Measurements from ENCODE around the gene MLPH. TPM values are rescaled to one million over a fixed set of nuclear protein-coding genes. Genes with fewer than 3 reads are reported as not detected.

MLPH gene
- total and polyA plus RNA-seq, 2 of the 13 experiments (the other 11 are each of a cell fraction or from before 2014, with no cell fraction given): 0.12 TPM; not detected in 1

DNA sequence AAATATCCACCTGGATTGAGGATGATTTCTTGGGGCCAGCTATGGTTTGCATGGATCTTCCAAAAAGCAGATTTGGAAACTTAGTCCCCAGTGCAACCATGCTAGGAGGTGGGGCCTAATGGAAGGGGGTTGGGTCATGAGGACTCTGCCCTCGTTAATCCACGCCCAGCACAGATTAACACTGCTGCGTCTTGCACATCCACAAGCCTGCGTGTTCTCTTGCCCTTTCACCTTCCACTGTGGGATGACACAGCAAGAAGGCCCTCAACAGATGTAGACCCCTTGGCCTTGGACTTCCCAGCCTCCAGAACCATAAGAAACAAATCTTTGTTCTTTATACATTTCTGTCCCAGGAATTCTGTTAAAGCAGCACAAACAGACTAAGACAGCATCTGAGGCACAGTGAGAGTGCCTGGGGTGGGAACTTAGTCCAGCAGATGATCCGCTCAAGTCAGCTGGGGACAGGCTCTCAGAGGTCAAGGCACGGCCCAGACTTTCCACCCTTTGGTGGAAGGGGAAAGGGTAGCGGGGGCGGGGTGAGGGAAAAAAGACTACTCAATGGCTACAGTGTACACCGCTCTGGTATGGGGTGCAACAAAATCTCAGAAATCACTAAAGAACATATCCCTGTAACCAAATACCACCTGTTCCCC lies 101.1 kb downstream of the MLPH start (continued):
- TF ChIP-seq, protein P1, sequence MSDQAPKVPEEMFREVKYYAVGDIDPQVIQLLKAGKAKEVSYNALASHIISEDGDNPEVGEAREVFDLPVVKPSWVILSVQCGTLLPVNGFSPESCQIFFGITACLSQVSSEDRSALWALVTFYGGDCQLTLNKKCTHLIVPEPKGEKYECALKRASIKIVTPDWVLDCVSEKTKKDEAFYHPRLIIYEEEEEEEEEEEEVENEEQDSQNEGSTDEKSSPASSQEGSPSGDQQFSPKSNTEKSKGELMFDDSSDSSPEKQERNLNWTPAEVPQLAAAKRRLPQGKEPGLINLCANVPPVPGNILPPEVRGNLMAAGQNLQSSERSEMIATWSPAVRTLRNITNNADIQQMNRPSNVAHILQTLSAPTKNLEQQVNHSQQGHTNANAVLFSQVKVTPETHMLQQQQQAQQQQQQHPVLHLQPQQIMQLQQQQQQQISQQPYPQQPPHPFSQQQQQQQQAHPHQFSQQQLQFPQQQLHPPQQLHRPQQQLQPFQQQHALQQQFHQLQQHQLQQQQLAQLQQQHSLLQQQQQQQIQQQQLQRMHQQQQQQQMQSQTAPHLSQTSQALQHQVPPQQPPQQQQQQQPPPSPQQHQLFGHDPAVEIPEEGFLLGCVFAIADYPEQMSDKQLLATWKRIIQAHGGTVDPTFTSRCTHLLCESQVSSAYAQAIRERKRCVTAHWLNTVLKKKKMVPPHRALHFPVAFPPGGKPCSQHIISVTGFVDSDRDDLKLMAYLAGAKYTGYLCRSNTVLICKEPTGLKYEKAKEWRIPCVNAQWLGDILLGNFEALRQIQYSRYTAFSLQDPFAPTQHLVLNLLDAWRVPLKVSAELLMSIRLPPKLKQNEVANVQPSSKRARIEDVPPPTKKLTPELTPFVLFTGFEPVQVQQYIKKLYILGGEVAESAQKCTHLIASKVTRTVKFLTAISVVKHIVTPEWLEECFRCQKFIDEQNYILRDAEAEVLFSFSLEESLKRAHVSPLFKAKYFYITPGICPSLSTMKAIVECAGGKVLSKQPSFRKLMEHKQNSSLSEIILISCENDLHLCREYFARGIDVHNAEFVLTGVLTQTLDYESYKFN (CRISPR knock-in tag; conservative IDR thresholded peaks at IDR 0.05): 0 out of 2 replicates have a peak, but pooled peaks have one; percentile 13
- TF ChIP-seq ZSCAN31 (CRISPR knock-in tag; IDR thresholded peaks at IDR 0.05; ENCODE audit: low read depth) (no peak), ZNF484 (CRISPR knock-in tag; IDR thresholded peaks at IDR 0.05; ENCODE audit: borderline replicate concordance, low read depth) (no peak), UBTF (CRISPR knock-in tag; IDR thresholded peaks at IDR 0.05) (no peak), ZNF318 (CRISPR knock-in tag; IDR thresholded peaks at IDR 0.05) (0 out of 2 replicates have a peak, but pooled peaks have one; percentile 62), ELF4 (CRISPR knock-in tag; IDR thresholded peaks at IDR 0.05; ENCODE audit: borderline replicate concordance) (no peak), ZNF747 (CRISPR knock-in tag; IDR thresholded peaks at IDR 0.05; ENCODE audit: borderline replicate concordance) (no peak), ZNF788 (CRISPR knock-in tag; IDR thresholded peaks at IDR 0.05; ENCODE audit: borderline replicate concordance) (no peak), PHB2 (IDR thresholded peaks at IDR 0.05; ENCODE audit: partially characterized antibody) (no peak), ZFYVE20 (CRISPR knock-in tag; IDR thresholded peaks at IDR 0.05; ENCODE audit: borderline replicate concordance, low read depth) (no peak)
- TF ChIP-seq, protein P2, sequence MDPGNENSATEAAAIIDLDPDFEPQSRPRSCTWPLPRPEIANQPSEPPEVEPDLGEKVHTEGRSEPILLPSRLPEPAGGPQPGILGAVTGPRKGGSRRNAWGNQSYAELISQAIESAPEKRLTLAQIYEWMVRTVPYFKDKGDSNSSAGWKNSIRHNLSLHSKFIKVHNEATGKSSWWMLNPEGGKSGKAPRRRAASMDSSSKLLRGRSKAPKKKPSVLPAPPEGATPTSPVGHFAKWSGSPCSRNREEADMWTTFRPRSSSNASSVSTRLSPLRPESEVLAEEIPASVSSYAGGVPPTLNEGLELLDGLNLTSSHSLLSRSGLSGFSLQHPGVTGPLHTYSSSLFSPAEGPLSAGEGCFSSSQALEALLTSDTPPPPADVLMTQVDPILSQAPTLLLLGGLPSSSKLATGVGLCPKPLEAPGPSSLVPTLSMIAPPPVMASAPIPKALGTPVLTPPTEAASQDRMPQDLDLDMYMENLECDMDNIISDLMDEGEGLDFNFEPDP (CRISPR knock-in tag; conservative IDR thresholded peaks at IDR 0.05): no peak
